HG02970 (cell line): Measurements from ENCODE around the gene MAP3K1.
"Not testable (repeated sequence)": the region's sequence is repeated elsewhere in the genome, so short reads cannot be mapped to it uniquely, and the experiment has no call there.

ENCODE experiments used
- ATAC-seq: cut with Tn5 transposase; IDR thresholded peaks from one replicate; pipeline ENCODE4 v1.9.1; 2021; ENCODE audit warnings: mild to moderate bottlenecking, moderate library complexity, moderate number of reproducible peaks; ENCODE audit not compliant: unreplicated experiment, low FRiP score

Gene MAP3K1

GRCh38 chr5:56815658-56816545, 553 bp downstream of the MAP3K1 start:
- ATAC-seq = peak; percentile 37

- ATAC-seq = peak; percentile 32
Measured at GRCh38 chr5:56816546-56817081, 1.3 kb downstream of the MAP3K1 start.

- no peak for ATAC-seq
Measured at GRCh38 chr5:56817263-56818014, 2.1 kb downstream of the MAP3K1 start.

GRCh38 chr5:56818450-56819037, 3.2 kb downstream of the MAP3K1 start:
- no peak for ATAC-seq

- no peak for ATAC-seq
Measured at GRCh38 chr5:56819060-56819881, 3.9 kb downstream of the MAP3K1 start.

GRCh38 chr5:56821868-56822267, 6.5 kb downstream of the MAP3K1 start:
- ATAC-seq = not testable (repeated sequence)

GRCh38 chr5:56822981-56823380, 7.6 kb downstream of the MAP3K1 start:
- ATAC-seq = no peak

GRCh38 chr5:56824019-56824418, 8.7 kb downstream of the MAP3K1 start:
- no peak for ATAC-seq

- ATAC-seq = no peak
Measured at GRCh38 chr5:56825222-56825824, 10.0 kb downstream of the MAP3K1 start.

- no peak for ATAC-seq
Measured at GRCh38 chr5:56827049-56827448, 11.7 kb downstream of the MAP3K1 start.

- ATAC-seq = no peak
Measured at GRCh38 chr5:56827924-56828323, 12.6 kb downstream of the MAP3K1 start.

GRCh38 chr5:56829137-56829908, 14.0 kb downstream of the MAP3K1 start:
- ATAC-seq = no peak

GRCh38 chr5:56831773-56832172, 16.4 kb downstream of the MAP3K1 start:
- ATAC-seq = no peak

GRCh38 chr5:56833325-56833724, 18.0 kb downstream of the MAP3K1 start:
- no peak for ATAC-seq

- ATAC-seq = no peak
Measured at GRCh38 chr5:56837381-56837780, 22.0 kb downstream of the MAP3K1 start.

GRCh38 chr5:56837956-56838355, 22.6 kb downstream of the MAP3K1 start:
- no peak for ATAC-seq

GRCh38 chr5:56838409-56839039, 23.2 kb downstream of the MAP3K1 start:
- no peak for ATAC-seq

GRCh38 chr5:56839062-56839461, 23.7 kb downstream of the MAP3K1 start:
- no peak for ATAC-seq
